Activated CD4-positive, alpha-beta T cell treated with anti-CD3 and anti-CD28 coated beads, Interleukin-2, amount 50 U/mL, for 1 hour (primary cell): ENCODE measurements around the gene UCN2.
"Not testable (repeated sequence)": the region's sequence is repeated elsewhere in the genome, so short reads cannot be mapped to it uniquely, and the experiment has no call there.

Experiments
- DNase-seq: peaks from one replicate; pipeline ENCODE4 v3.0.0-alpha.2; 2020

UCN2 gene

DNA sequence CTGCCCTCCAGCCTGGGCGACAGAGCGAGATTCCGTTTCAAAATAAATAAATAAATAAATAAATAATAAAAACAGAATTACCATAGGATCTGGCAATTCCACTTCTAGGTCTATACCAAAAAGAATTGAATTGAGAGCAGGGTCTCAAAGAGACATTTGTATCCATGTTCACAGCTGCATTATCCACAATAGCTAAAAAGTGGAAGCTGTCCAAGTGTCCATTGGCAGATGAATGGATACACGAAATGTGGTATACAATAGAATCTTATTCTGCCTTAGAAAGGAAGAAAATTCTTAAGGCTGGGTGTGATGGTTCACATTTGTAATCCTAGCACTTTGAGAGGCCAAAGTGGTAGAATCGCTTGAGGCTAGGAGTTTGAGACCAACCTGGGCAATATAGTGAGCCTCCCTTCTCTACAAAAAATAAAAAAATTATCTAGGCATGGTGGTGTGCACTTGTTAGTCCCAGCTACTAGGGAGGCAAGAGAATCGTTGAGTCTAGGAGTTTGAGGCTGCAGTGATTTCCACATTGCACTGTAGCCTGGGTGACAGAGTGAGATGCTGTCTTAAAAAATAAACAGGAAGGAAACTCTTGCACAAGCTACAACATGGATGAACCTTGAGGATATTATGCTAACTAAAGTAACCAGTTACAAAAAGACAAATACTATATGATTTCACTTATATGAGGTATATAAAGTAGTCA lies 31.2 kb downstream of the UCN2 start:
- DNase-seq, result no peak

DNA sequence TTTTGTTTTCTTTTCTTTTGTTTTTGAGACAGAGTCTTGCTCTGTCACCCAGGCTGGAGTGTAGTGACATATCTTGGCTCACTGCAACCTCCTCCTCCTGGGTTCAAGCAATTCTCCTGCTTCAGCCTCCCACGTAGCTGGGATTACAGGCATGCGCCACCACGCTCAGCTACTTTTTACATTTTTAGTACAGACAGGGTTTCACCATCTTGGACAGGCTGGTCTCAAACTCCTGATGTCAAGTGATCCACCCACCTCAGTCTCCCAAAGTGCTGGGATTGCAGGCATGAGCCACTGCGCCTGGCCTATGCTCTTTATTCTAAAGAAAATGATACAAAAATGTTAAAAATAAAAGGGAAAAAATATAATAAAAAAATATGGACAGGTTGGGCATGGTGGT lies 32.9 kb downstream of the UCN2 start:
- DNase-seq, result not testable (repeated sequence)

DNA sequence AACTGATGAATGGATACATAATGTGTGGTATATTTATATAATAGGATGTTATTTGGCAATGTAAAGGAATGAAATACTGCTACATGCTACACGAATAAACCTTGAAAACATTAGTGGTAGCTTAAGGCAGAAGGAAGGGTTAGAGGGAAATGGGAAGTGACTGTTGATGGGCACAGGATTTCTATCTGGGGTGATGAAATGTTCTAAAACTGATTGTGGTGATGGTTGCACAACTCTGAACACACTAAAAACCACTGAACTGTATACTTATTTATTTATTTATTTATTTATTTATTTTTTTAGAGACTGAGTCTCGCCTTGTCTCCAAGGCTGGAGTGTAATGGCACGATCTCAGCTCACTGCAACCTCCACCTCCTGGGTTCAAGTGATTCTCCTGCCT lies 34.8 kb downstream of the UCN2 start:
- no peak for DNase-seq

DNA sequence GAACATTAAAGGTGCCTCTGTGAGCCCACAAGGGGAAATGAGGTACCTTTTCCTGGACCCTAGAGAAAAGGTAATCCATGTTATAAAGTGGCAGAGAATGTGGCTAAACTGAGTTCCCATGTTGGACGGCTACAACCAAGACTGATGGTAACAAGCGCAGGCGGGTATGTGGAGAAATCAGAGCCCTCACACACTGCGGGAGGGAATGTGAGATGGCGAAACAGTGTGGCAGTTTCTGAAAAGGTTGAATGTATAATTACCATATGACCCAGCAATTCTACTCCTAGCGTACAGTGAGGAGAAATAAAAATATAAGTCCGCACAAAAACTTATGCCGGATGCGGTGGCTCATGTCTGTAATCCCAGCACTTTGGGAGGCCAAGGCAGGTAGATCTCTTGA lies 35.5 kb downstream of the UCN2 start:
- no peak for DNase-seq

DNA sequence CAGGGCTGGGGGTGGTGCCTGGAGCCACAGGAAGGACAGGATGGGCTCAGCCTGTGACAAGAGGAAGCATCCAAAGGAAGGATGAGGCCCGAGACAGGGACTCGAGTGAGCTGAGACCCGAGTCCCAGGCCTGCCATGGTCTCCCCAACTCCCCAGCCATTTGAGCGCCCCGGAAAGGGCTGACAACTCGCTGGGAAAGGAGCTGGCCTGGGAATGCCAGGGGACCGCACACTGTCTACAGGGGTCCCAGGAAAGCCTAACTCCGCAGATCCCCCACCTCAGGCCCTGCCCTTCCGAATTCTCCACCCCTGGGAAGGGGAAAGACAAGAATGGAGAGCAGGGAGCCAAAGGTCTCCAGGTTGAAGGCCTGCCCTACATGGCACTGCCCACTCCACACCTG lies 38.6 kb downstream of the UCN2 start:
- DNase-seq, result no peak

DNA sequence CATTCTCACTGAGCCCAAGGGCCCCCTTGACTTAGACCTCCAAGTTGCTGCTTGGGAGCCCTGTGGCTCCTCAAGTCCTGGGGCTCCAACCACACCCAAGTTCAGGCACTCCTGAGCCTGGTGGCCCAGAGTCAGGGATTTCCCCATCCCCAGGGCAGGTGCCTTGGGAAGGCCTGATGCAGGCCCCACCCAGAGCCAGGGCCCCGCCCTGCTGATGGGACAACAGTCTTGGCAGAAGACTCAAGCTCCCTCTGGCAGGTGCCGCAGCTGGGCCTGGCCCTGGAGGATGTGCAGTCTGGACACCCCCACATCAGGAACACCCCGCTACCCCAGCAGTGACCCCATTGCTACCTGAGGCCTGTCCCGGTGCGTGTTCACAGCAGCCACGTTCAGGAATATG lies 41.9 kb downstream of the UCN2 start:
- DNase-seq, result no peak

DNA sequence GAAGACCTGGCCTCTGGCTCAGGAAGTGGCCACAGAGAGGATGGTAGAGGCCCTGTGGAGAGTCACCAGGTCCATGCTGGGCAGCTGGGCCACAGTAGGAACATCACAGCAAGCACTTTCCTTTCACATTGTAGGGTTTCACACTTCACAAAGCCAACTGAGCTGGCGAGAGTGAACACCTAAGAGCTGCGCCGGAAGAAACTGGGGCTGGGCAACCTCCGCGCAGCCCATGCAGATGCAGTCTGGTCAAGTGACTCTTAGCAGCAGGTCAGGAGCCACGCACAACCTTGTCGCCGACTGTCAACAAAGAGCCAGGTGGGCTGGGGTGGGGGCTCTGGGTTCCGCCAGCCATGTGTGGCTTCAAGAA lies 44.3 kb downstream of the UCN2 start:
- no peak for DNase-seq

DNA sequence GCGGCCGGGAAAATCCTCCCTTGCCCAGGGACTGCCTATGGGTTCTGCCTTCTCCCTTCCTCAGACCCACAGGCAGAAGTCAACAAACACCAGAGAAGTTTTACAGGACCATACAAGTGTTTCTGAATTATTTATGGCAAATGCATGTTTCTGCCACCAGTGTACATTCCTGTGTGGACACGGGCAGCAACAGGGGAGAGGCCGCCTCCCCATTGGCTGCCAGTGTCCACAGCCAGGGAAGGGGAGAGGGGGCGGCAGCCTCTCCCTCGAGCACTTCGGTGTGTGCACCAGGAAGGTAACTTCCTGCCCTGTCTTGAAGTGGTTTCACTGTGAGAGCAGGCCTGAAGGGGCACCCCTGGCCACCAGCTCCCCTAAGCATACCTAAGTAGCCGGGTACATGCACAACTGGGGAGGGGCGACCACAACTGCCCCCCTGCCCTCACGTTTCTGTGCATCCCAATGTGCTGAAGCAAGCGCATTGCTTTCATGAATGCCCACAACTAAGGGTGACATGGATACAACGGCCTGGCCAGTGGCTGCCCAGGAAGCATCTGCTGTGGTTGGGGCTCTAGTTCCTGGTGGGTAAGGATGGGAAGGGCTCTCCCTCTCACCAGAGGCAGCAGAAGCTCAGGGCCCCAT lies 44.8 kb downstream of the UCN2 start:
- DNase-seq, result no peak

DNA sequence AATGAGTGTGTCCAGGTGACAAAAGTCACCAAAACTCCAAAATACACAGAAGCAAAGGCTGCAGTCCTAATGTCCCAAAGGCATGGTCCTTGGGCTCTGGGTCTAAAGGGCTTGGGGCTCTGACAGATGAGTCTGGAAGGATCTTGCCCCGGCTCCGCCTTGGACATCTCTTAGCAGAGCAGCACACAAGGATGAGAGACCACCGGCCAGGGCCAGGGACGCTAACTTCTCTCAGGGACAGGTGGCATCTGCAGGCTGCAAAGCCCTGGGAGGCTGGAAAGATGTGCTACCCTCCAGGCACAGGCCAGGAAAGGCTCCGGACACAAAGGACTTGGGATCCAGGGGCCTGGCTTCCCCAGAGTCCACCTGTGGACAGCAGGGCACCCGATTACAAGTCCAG lies 45.5 kb downstream of the UCN2 start:
- DNase-seq, result no peak

DNA sequence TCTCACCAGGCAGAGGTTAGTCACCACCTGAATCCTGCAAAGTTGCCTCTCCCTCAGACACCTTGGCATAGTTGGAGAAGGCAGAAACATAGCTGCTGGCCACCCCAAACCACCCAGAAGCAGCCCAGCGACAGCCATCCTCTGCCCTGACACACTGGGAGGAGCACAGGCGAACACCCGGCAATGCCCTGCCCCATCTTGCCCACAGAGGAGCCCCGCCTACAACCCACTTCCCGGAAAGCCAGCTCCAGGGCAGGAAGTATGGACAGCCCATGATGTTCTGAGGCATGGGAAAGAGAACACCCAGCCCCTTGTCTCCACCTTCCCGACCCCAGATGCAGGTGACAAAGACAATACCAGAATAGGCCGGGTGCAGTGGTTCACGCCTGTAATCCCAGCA lies 47.0 kb downstream of the UCN2 start:
- no peak for DNase-seq

DNA sequence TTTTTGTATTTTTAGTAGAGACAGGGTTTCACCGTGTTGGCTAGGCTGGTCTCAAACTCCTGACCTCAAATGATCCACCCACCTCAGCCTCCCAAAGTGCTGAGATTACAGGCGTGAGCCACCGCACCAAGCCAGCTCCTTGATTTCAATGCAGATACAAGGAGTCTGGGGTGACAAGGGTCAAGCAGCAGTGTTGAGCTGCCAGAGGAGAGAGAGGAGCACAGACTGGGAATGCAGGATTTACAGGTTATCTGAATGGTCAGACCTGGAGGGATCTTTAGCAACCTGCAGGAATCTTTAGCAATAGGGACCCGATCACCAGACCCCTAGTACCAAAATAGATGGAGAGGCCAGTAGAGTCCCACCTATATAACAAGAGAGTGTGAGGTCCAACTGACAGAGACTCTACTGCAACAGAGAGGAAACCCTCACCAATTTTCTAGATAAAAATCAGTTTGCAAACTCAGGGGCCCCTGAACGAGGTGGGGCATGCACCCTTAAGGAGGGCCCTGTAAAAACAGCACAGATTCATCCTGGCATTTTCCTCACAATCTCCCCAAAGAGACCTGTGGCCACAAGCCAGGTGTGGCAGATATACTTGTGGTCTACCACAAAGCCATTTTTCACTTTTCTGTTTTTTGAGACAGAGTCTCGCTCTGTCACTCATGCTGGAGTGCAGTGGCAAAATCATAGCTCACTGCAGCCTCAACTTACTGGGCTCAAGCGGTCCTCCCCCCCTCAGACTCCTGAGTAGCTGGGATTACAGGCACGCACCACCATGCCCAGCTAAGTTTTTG lies 49.0 kb downstream of the UCN2 start:
- no peak for DNase-seq
